Femur (tissue), 1 donor: ENCODE measurements around the gene ATP8A1.
"Not testable (repeated sequence)": the region's sequence is repeated elsewhere in the genome, so short reads cannot be mapped to it uniquely, and the experiment has no call there.

ENCODE experiments used
- DNase-seq: peaks from one replicate; pipeline ENCODE4 v3.0.0-alpha.2; 2017

ATP8A1 gene

DNA sequence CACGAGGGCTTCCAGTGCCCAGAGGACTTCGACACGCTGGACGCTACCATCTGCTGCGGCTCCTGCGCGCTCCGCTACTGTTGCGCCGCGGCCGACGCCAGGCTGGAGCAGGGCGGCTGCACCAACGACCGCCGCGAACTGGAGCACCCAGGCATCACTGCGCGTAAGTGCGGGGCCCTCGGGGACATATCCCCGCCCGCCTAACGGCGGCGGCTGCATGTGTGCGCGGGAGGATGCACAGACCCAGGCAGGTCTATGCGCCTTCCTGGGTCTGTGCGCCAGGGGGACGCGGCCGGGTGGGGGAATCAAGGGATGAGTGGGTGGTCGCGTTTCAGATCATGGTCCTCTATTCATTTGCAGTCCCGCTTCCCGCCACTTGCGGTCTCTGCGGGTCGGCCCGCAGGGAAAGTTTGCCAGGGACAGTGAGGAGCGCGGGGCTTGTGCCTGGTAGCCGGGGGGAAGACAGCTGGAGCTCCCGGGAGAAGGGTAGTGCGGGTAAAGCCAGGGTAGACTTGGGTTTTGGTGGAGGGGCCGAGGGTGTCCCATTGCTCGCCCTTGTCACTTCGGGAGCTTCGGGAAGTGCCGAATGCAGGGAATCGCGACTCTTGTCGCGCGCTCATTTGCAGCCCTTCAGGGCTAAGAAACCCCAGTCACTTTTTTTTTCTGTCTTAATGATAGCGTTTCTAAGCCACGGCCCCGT lies 258.6 kb downstream of the ATP8A1 start:
- DNase-seq, result peak; percentile 36

DNA sequence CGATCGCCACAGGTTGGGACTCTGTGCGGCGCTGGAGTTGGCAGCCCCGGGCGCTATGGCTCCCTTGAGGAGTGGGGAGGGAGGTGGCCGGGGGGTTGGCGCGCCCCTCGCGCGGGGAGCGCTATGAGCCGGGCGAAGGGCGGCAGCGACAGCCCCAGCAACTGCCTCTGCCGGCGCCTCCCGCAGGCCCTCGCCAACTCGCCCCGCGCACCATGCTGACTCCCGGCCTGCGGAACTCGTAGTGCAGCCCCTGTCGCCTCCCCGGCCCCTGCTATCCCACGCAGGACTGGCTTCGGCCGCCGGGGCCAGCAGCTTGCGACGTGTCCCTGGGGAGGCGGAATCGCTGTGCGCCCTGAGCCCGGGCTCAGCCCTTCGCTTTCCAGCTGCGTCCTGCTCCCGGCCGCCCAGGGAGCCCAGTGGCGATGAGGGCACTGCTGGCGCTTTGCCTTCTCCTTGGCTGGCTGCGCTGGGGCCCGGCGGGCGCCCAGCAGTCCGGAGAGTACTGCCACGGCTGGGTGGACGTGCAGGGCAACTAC lies 259.2 kb downstream of the ATP8A1 start:
- peak; percentile 38 for DNase-seq

DNA sequence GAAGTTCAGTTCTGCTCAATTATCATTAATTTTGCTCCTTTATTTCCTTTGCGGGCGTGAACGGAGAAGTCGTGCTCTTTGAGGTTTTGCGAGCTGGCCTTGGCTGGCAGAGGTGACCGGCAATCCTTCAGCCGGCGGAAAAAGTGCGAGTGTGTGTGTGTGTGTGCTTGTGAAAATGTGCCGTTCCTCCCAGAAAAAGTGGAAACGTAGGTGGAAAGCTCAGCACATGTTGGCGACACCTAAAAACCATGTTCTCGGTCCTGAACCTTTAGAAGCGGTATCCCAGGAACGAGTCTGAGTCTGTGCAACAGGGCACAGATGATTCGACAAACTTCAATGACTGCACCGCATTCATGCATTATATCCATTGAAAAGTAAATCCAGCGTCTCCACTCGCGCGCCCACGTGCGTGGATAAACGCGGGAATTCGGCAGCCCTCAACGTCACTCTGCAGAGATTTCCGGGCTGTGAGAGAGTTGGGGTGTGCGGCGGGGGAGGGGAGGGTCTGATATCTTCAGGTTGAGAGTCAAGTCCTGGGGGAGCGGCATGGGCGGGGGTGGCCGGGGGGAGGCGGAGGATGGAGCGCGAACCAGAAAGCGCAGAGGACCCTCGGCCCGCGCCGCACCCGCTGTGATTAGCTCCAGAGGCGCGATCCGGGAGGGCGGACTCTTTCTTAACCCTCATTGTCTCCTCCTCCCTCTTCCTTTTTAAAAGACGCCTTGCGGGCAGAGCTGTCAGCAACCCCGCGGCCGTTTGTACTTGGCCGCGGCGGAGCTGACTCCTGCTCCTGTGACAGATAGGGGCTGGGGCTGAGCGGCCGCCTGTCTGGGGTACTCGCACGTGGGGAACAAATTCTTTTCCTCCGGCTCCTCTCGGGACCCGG lies 259.9 kb downstream of the ATP8A1 start, which contains the start of gene SHISA3:
Gene SHISA3, plus strand, starts transcription at position 737 of the 883 bp plus-strand sequence. CDS start 569 bp downstream, outside the sequence.
- peak; percentile 51 for DNase-seq

GRCh38 chr4:42396361-42396751 lies 260.5 kb downstream of the ATP8A1 start:
- no peak for DNase-seq

GRCh38 chr4:42395595-42395994 lies 261.3 kb downstream of the ATP8A1 start:
- no peak for DNase-seq

DNA sequence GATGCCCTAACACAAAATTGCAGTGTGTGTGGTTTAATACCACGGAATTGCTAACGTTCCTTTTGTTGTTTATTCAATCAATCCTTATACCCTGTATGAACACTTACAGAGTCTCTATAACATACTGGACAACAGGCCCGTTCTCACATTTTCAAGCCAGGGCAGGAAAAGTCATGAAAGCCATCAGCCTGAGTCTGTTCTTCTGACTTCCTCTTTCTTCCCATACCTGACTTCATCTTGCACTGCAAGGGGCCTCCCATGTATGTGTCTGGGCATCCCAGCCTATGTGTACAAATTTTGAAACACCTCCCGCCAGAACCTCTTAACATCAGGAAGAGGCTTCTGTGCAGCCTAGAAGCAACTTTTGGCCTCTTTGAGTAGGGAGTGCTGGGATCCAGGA lies 264.5 kb downstream of the ATP8A1 start:
- DNase-seq, result no peak

DNA sequence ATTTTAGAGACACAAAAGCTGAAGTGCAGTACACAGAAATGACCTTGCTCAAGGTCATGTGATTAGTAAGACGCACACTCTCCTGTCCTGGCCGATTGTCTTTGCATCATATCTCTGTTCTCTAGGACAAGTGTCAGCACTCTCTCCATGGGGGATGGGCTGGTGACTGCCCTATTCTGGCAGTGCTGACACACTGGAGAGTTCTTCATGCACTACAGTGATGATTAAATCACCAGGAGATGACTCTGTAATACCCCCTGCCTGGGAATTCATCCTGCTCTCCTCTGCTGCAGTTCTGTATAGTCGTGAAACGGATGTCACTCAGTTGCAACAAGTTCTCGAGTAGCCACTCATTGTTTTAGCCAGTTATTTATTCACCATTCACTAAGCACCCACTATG lies 264.9 kb downstream of the ATP8A1 start:
- no peak for DNase-seq

- no peak for DNase-seq
Measured at GRCh38 chr4:42391355-42391664, 265.6 kb downstream of the ATP8A1 start.

DNA sequence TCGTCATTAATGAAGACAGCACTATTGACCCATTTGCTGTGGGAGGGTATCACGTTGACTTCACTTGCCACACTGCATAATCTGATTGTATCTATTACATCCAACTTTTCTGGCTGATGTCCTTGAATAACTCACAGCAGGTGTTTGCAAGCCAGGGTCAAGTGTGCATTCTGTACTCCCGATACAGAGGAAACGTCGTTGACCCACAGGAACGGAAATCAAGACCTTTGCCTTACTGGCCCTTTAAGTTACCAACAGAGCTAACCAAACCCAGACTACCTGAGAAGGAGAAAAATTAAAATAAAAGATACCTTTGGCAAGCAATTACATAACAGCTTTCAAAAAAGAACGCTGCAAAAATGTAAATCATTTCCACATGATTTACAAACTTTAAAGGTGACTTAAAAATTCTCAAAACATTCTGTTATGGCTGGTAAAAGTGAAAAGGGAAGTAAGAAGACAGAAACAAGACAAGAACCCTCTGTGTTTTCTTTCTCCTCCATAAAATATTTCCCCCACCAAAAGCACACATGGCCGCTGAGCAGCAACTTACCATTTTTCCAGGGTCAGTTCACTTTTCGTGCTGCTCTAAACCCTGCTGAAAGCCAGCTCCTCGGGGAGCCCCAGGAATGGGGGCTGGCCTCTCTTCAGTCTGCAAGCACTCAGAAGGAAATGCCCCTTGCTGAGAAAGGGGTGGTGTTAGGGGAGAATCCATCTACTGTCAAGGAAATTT lies 266.1 kb downstream of the ATP8A1 start:
- no peak for DNase-seq

GRCh38 chr4:42385516-42385915 lies 271.4 kb downstream of the ATP8A1 start:
- DNase-seq, result no peak

DNA sequence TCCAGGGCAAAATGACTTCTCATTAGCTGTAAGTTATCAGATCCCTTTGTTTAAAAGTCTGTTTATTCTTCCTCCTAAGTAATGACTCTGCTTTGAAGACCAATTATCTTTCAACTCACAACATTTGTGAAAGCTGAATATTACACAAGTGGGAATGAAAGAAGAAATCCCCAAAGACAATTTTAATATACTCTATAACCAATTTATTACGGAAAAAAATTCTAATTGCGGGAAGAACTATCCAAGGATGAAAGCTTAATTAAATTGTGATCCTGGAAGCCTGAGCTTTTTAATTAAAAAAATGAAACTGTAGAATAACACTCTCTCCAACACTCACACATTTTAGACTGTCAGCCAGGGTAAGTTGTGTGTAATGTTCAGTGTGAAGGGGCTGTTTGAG lies 275.2 kb downstream of the ATP8A1 start:
- no peak for DNase-seq

GRCh38 chr4:42377497-42377896 lies 279.4 kb downstream of the ATP8A1 start:
- DNase-seq, result no peak

- DNase-seq, result not testable (repeated sequence)
Measured at GRCh38 chr4:42372303-42372702, 284.6 kb downstream of the ATP8A1 start.

- DNase-seq, result no peak
Measured at GRCh38 chr4:42371305-42372252, 285.3 kb downstream of the ATP8A1 start.

DNA sequence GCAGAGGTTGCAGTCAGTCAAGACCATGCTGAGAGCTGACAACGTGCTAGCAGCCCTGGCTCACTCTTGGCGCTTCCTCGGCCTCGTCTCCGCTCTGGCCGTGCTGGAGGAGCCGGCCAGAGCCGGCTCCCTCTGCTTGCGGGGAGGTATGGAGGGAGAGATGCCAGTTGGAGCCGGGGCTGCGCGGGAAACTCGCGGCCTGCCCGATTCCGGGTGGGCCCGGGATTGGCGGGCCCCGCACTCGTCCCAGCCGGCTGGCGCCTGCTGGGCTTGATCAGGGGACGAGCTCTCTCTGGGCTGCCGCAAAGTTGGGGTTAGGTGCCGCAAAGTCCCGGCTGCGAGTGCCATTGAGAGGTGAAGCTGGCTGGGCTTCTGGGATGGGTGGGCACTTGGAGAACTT lies 287.4 kb downstream of the ATP8A1 start:
- no peak for DNase-seq

DNA sequence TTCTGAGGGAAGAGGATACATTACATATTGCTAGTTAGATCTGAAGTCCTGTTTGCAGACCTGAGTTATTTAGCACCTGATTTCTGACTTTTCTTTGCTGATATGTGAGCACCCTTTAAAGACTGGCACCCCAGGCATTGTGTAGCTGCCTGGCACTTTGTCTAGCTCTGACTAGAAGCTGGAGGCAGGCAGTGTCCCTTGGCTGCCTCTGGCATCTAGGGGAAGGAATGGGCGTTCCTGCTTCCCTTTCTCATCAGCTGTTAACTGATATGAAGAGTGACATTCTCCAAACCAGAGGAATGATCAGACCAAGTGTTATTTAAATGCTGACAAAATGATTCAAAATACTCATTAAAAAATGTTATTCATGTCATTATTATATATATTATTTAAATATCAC lies 289.9 kb downstream of the ATP8A1 start:
- DNase-seq, result no peak

- DNase-seq, result no peak
Measured at GRCh38 chr4:42364266-42365053, 292.4 kb downstream of the ATP8A1 start.

DNA sequence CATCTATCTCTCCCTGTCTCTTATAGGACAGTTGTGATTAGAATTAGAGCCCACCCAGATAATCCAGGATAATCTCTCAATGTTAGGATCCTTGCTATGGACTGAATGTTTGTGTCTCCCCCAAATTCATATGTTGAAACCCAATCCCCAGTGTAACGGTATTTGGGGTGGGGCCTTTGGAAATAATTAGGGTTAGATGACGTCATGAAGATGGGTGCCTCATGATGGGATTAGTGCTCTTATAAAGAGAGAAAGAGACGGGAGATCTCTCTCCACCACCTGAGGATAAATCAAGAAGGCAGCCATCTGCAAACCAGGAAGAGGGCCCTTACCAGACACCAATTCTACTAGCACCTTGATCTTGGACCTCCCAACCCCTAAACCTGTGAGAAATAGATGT lies 293.3 kb downstream of the ATP8A1 start:
- DNase-seq, result no peak

DNA sequence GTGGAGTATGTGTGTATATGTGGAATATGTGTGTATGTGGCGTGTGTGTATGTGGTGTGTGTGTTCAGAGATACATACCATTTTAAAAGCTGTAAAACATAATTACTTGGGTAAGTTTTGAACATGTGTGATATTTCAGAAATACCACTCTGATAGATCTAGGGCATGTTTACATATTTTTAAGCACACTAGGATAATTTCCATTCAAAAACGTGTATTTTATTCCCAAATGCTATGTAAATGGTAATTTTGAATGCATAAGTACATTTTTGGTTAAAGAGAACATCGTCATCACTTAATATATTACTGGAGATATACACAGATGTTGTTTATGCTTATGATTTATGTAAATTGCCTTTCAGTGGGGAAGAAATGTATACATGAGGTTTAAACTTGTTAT lies 294.3 kb downstream of the ATP8A1 start:
- no peak for DNase-seq

DNA sequence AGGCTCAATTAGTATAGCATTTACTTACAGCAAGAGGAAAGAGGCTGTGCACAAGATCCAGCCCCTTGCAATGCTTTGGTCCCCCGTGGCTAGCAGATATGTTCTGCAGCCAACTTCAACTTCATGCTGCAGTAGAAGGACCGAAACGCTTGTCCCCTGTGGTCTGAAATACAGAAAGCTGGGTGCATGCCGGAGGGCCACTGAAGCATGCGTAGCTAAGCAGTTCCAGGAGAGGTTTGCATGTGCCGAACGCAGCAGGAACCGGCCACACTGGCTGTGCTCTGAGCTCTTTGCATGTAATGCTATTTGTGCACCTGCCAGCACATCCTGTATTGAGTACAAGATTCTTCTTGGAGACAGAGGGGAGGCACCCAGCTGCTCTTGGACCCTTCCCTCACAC lies 295.4 kb downstream of the ATP8A1 start:
- DNase-seq, result no peak

DNA sequence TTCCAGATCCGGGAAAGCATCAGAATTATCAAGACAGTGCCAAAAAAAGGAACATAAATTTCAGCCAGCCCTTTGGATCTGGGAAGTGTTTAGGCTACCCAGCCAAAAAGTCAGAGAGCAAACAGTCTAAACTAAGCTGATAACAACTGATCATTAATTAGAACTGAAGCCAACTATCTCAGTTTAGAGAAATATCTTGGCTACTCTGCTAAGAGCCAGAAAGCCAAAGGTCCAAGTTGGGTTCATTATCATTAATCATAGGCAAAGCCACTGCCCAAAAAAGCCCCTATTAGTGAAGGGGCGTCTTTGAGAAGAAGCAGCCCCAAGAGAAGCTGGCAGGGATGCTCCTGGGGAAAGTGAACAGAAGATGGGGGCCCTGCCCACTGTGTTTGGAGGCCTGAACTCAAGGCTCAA lies 296.6 kb downstream of the ATP8A1 start:
- DNase-seq, result no peak
